ENCODE measurements around the gene TLE2.
"Not testable (repeated sequence)": the region's sequence is repeated elsewhere in the genome, so short reads cannot be mapped to it uniquely, and the experiment has no call there.

GRCh38 chr19:3036977-3037544 lies 8.0 kb upstream of the TLE2 start:
- TF ChIP-seq, protein P1, sequence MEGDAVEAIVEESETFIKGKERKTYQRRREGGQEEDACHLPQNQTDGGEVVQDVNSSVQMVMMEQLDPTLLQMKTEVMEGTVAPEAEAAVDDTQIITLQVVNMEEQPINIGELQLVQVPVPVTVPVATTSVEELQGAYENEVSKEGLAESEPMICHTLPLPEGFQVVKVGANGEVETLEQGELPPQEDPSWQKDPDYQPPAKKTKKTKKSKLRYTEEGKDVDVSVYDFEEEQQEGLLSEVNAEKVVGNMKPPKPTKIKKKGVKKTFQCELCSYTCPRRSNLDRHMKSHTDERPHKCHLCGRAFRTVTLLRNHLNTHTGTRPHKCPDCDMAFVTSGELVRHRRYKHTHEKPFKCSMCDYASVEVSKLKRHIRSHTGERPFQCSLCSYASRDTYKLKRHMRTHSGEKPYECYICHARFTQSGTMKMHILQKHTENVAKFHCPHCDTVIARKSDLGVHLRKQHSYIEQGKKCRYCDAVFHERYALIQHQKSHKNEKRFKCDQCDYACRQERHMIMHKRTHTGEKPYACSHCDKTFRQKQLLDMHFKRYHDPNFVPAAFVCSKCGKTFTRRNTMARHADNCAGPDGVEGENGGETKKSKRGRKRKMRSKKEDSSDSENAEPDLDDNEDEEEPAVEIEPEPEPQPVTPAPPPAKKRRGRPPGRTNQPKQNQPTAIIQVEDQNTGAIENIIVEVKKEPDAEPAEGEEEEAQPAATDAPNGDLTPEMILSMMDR (IDR thresholded peaks at IDR 0.05) = not testable (repeated sequence)
- not testable (repeated sequence) for TF ChIP-seq POLR2A (IDR thresholded peaks at IDR 0.05)

All from testis (tissue), 2 donors.